ENCODE data around the gene THAP4. TPM values are rescaled to one million over a fixed set of nuclear protein-coding genes. Genes with fewer than 3 reads are reported as not detected.

THAP4 gene
- total and polyA plus RNA-seq, 2 of the 4 experiments (the other 2 are of a cell fraction): 33.9 to 55.1 TPM

- ChIA-PET POLR2A (ENCODE audit: unreplicated experiment) (no interaction called here), CTCF (interaction anchor here (1.1 kb wide), 1 partner anchor 10 kb away, joined by 3 read pairs; no protein-coding TSS in a partner anchor)
- Histone ChIP-seq H3K14ac (replicated peaks; ENCODE audit: low read depth, low read length) (peak overlapping the region; percentile 73), H4K91ac (ENCODE audit: insufficient read depth, low read depth, low read length) (peak overlapping the region; percentile 13), H3K4ac (ENCODE audit: low read depth, low read length) (peak overlapping the region; percentile 65), H3K23ac (ENCODE audit: low read depth, low read length) (peak overlapping the region; percentile 75; the same call in 1 of the 2 replicates), H3K9me1 (ENCODE audit: insufficient read depth, low read length) (peaks cover 15% of the 10 kb centered on the region), H3K4me1 (ENCODE audit: control insufficient read depth, insufficient read depth, low read length) (peaks cover 16% of the 10 kb centered on the region), H4K8ac (ENCODE audit: low read depth in 2 of 2, low read length in 2 of 2) (no peak overlapping the region), H3K4me2 (ENCODE audit: low read depth, low read length) (peak overlapping the region; percentile 71), H3K56ac (ENCODE audit: extremely low read depth, insufficient read depth, low read length) (no peak overlapping the region; the same call in 1 of the 2 replicates), H4K20me1 (ENCODE audit: insufficient read depth, low read length) (peaks cover 52% of the 10 kb centered on the region), H3K9ac (ENCODE audit: low read depth, low read length) (peak overlapping the region; percentile 80), H3K27ac (ENCODE audit: insufficient read depth, low read length) (no peak overlapping the region), H3K4me3 (ENCODE audit: insufficient read depth, low read depth, low read length) (peak overlapping the region; percentile 91), H3K18ac (ENCODE audit: low read depth, low read length) (no peak overlapping the region), H2BK120ac (ENCODE audit: low read depth, low read length) (no peak overlapping the region; the same call in 1 of the 2 replicates), H2BK5ac (ENCODE audit: low read depth, low read length, poor library complexity, severe bottlenecking) (no peak overlapping the region), H3K9me3 (ENCODE audit: control insufficient read depth, insufficient read depth, low read length) (no peaks in the 10 kb centered on the region), H2BK15ac (ENCODE audit: low read depth, low read length) (no peak overlapping the region; the same call in 2 of the 3 replicates), H3K79me1 (ENCODE audit: low read depth in 1 of 2, low read length in 2 of 2) (peaks cover 12 to 43% of the 10 kb centered on the region in 2 experiments), H2AK5ac (ENCODE audit: low read depth, low read length) (peak overlapping the region; percentile 56), H3K36me3 (ENCODE audit: control insufficient read depth, insufficient read depth, low read length) (peaks cover 19% of the 10 kb centered on the region), H2BK20ac (ENCODE audit: low read depth, low read length) (no peak overlapping the region; the same call in 1 of the 2 replicates), H2AFZ (replicated peaks; ENCODE audit: low read length, poor library complexity) (peak overlapping the region; percentile 91), H4K5ac (ENCODE audit: low read depth, low read length) (no peak overlapping the region), H2AK9ac (replicated peaks; ENCODE audit: low read depth, low read length, poor library complexity) (peak overlapping the region; percentile 99), H3K27me3 (ENCODE audit: control insufficient read depth, insufficient read depth, low read length) (no peaks in the 10 kb centered on the region)
- TF ChIP-seq POLR2A (IDR thresholded peaks at IDR 0.05; ENCODE audit: low read depth, low read length): no peak
- TF ChIP-seq CEBPB (IDR thresholded peaks at IDR 0.05; ENCODE audit: low read depth, low read length): no peak
- TF ChIP-seq RFX5 (IDR thresholded peaks at IDR 0.05; ENCODE audit: low read depth, low read length): no peak
- TF ChIP-seq NFE2L2 (IDR thresholded peaks at IDR 0.05; ENCODE audit: low read depth, low read length): no peak
- no TSS peak for BruUV-seq (replicated peaks)
- dilution Hi-C loops (cut with HindIII; ENCODE audit: low sequenced_read_pairs, unreplicated experiment) (no loop called here), in situ Hi-C loops (cut with MboI; ENCODE audit: low sequenced_read_pairs) (no loop called here), intact Hi-C loops (cut with micrococcal nuclease) (no loop called here)
- WGBS, 2 experiments (ENCODE audit: extremely low coverage in 2 of 2, insufficient read length in 1 of 2): 80% methylated on average over 3 of the region's 18 CpGs; no CpG with 5 or more reads in 1 of the 2 experiments
- DNase-seq: no peak
- ATAC-seq (ENCODE audit: low read depth): no peak
Measured at GRCh38 chr2:241560162-241560882, 76.6 kb downstream of the THAP4 start.
